PC-9 (cell line): ENCODE data around the gene CFAP141. TPM values are rescaled to one million over a fixed set of nuclear protein-coding genes. Genes with fewer than 3 reads are reported as not detected.

Source experiments
- BruUV-seq: library from RNA; stranded (reverse); fragments of 400-500 nt; replicated peaks from 2 replicates; lab custom pipeline; 2021; lab: Mats Ljungman, UMichigan
- CTCF ChIA-PET: fragments of 300-600 bp; sonication (Branson Sonifier 250); formaldehyde crosslinking; loops from one replicate; lab custom pipeline; 2022; ENCODE audit warnings: antibody characterized with exemption; lab: Charles Lee
- POLR2A ChIA-PET: fragments of 300-600 bp; sonication (Branson Sonifier 250); formaldehyde crosslinking; loops from one replicate; lab custom pipeline; 2022; ENCODE audit warnings: antibody characterized with exemption; ENCODE audit not compliant: unreplicated experiment; lab: Charles Lee
- DNase-seq, 2 experiments: peaks; one replicate each; pipeline versions ENCODE4 v3.0.0 to v3.0.0-alpha.2; 2015 to 2022; ENCODE audit warnings: mixed read lengths in 1 of 2
- H2AFZ ChIP-seq: fragments of 200-600 bp; sonication (generic); 2 replicates; pipeline ENCODE4 v1.8.1; 2017; ENCODE audit warnings: antibody characterized with exemption
- H3F3A ChIP-seq: fragments of 200-600 bp; sonication (generic); 2 replicates; pipeline ENCODE4 v1.8.1; 2017; ENCODE audit warnings: antibody characterized with exemption, mild to moderate bottlenecking, low read depth; ENCODE audit not compliant: insufficient read depth
- H3K27ac ChIP-seq: fragments of 200-600 bp; sonication (generic); 2 replicates; pipeline ENCODE4 v1.6.1; 2016; ENCODE audit warnings: mixed run types
- H3K27me3 ChIP-seq: fragments of 200-600 bp; sonication (generic); 2 replicates; pipeline ENCODE4 v1.6.1; 2016; ENCODE audit warnings: low read depth, mixed run types; ENCODE audit not compliant: insufficient read depth
- H3K36me3 ChIP-seq: fragments of 200-600 bp; sonication (generic); 2 replicates; pipeline ENCODE4 v1.6.1; 2016; ENCODE audit warnings: low read depth, mixed run types
- H3K4me1 ChIP-seq: fragments of 200-600 bp; sonication (generic); replicated peaks from 2 replicates; pipeline ENCODE4 v1.6.1; 2016; ENCODE audit warnings: mixed run types; ENCODE audit not compliant: insufficient read depth
- H3K4me2 ChIP-seq: fragments of 200-600 bp; sonication (generic); 2 replicates; pipeline ENCODE4 v1.6.1; 2017; ENCODE audit warnings: mixed run types
- H3K4me3 ChIP-seq: fragments of 200-600 bp; sonication (generic); 2 replicates; pipeline ENCODE4 v1.6.1; 2016; ENCODE audit warnings: mixed run types
- H3K79me2 ChIP-seq: fragments of 200-600 bp; sonication (generic); 2 replicates; pipeline ENCODE4 v1.6.1; 2017; ENCODE audit warnings: low read depth, mixed run types
- H3K9me2 ChIP-seq: fragments of 200-600 bp; sonication (generic); 2 replicates; pipeline ENCODE4 v1.8.1; 2017; ENCODE audit warnings: mild to moderate bottlenecking; ENCODE audit not compliant: insufficient read depth
- H3K9me3 ChIP-seq: fragments of 200-600 bp; sonication (generic); 2 replicates; pipeline ENCODE4 v1.8.1; 2016; ENCODE audit warnings: low read depth; ENCODE audit not compliant: insufficient read depth
- H4K20me1 ChIP-seq: fragments of 200-600 bp; sonication (generic); 2 replicates; pipeline ENCODE4 v1.8.1; 2017; ENCODE audit not compliant: insufficient read depth
- EZH2 ChIP-seq: fragments of 200-600 bp; sonication (generic); IDR thresholded peaks from 2 replicates; pipeline ENCODE4 v1.8.0; 2017; ENCODE audit warnings: antibody characterized with exemption, low read depth
- intact Hi-C: fragments of 100-400 bp; cut with micrococcal nuclease; formaldehyde crosslinking; loops from one replicate; pipeline ENCODE4 v1.10.0; 2022; ENCODE audit not compliant: unreplicated experiment
- total RNA-seq: library from RNA; stranded (reverse); gene quantifications from 2 replicates; pipeline ENCODE4 v1.2.3, GENCODE V29; 2021
- TF ChIP-seq, protein P1 (sequence below): fragments of 200-600 bp; sonication (generic); conservative IDR thresholded peaks from 2 replicates; pipeline ENCODE4 v1.6.1; 2017; ENCODE audit warnings: mixed run types, antibody characterized with exemption, mild to moderate bottlenecking, moderate library complexity

The CFAP141 gene
- total RNA-seq, 1 experiment from 2014 or later = not detected

DNA sequence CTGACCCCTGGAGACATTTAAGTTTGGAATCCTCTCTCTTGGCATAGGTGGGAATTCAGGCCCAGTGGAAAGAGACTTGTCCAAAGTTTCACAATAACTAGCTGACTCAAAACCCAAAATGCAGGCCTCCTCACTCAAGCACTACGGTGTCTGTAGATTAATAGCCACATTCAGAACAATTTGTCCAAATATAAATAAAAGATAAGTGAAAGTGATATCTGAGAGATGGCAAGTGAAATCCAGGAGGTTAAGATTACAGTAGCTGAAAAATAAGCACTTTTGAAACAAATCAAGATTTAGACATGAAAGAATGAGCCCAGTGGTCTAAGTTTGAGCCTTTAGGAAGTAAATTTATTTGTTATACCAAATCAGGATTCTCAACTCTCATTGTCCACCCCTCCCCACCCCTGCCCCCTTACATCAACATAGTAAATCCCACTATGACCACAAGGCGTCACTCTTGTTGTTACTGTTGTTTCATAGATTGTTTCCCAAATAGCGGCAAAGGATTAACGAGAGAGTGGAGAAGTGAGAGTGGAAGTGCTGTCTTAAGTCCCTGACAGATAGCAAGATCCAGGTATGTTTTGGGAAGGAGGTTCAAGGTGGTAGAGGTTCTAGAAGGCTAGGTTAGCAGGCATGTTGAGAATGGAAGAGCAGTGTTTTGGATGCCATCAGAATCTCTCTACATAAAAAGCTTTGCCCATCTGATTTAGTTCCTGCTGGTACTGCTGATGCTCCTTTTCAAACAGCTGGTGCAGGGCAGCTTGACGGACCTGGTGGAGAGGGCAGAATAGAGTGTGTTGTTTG is 7.2 kb downstream of the CFAP141 start:
- Histone ChIP-seq H3K4me1 (no peaks in the 10 kb centered on the region), H3K4me3 (no peak overlapping the region), H3K9me3 (no peaks in the 10 kb centered on the region), H3K36me3 (no peaks in the 10 kb centered on the region), H3K27me3 (peaks cover 9% of the 10 kb centered on the region), H2AFZ (no peak overlapping the region), H3K27ac (no peak overlapping the region), H3F3A (peaks cover 5% of the 10 kb centered on the region; the same call in 1 of the 2 replicates), H3K79me2 (no peaks in the 10 kb centered on the region), H3K9me2 (no peaks in the 10 kb centered on the region), H4K20me1 (no peaks in the 10 kb centered on the region), H3K4me2 (peak overlapping the region; percentile 21; the same call in 1 of the 2 replicates)
- ChIA-PET CTCF (interaction anchor here (1.1 to 1.3 kb wide), 2 partner anchors 11 to 136 kb away, joined by 4 to 6 read pairs; no protein-coding TSS in a partner anchor), POLR2A (no interaction called here)
- intact Hi-C loops = loop anchor here (5.0 kb wide), 2 partner anchors 138 to 278 kb away; no protein-coding TSS in a partner anchor
- TF ChIP-seq, protein P1, sequence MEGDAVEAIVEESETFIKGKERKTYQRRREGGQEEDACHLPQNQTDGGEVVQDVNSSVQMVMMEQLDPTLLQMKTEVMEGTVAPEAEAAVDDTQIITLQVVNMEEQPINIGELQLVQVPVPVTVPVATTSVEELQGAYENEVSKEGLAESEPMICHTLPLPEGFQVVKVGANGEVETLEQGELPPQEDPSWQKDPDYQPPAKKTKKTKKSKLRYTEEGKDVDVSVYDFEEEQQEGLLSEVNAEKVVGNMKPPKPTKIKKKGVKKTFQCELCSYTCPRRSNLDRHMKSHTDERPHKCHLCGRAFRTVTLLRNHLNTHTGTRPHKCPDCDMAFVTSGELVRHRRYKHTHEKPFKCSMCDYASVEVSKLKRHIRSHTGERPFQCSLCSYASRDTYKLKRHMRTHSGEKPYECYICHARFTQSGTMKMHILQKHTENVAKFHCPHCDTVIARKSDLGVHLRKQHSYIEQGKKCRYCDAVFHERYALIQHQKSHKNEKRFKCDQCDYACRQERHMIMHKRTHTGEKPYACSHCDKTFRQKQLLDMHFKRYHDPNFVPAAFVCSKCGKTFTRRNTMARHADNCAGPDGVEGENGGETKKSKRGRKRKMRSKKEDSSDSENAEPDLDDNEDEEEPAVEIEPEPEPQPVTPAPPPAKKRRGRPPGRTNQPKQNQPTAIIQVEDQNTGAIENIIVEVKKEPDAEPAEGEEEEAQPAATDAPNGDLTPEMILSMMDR = peak; percentile 74
- TF ChIP-seq EZH2 = no peak
- no peak for DNase-seq
- BruUV-seq = no TSS peak

DNA sequence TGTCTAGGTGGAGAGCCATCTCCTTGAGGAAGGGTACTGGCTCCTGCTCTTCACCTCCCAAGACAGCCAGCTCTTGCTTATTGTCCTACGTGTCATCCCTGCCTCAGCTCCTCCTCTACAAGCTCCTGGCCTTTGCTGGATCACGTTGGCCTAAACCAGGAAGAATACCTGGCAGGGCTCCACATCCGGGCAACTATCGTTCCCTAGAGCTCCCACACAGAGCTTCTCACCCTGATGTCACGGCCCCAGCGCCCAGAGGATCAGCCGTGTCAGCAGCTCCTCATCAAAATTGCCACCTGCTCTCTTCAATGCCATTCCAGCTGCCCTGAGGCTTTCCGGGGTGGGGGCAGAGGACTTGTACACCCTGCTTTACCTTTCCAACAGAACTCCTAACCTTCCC is 12.3 kb downstream of the CFAP141 start:
- Histone ChIP-seq H2AFZ (0 out of 2 replicates have a peak overlapping the region, but pooled peaks have one; percentile 27), H3K9me3 (no peaks in the 10 kb centered on the region), H3K9me2 (no peaks in the 10 kb centered on the region), H3K27me3 (peaks cover 44% of the 10 kb centered on the region), H3K79me2 (no peaks in the 10 kb centered on the region), H4K20me1 (no peaks in the 10 kb centered on the region), H3K4me3 (no peak overlapping the region), H3K27ac (no peak overlapping the region), H3F3A (no peaks in the 10 kb centered on the region), H3K4me2 (0 out of 2 replicates have a peak overlapping the region, but pooled peaks have one; percentile 7), H3K4me1 (no peaks in the 10 kb centered on the region), H3K36me3 (no peaks in the 10 kb centered on the region)
- intact Hi-C loops = no loop called here
- TF ChIP-seq EZH2 = no peak
- TF ChIP-seq, protein P1 = no peak
- POLR2A ChIA-PET = no interaction called here
- BruUV-seq = no TSS peak
- CTCF ChIA-PET = no interaction called here
- peak in 1 of 2 experiments; percentile 14 for DNase-seq

DNA sequence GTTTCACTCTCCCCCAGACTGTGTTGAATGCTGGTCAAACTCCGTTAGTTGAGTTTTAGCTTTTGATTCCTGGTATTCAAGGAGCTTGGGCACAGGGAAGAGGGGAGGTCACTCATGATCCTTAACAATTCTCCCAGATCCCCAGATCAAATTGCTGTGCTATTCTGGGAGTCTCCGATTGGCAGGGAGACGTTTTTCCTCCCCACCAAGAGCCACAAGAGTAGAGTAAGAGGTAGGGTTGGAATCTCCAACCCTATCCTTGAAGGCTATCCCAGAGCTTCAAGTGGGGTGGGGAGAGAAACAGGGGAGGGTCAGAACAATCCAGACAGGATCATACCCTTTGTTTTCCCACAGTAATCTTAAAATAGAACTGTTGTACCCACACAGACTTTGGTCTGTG is 13.7 kb downstream of the CFAP141 start:
- BruUV-seq = no TSS peak
- Histone ChIP-seq H2AFZ (no peak overlapping the region), H3K4me2 (no peak overlapping the region), H3K27me3 (peaks cover 44% of the 10 kb centered on the region), H3K79me2 (no peaks in the 10 kb centered on the region), H3K4me3 (no peak overlapping the region), H3F3A (no peaks in the 10 kb centered on the region), H3K36me3 (no peaks in the 10 kb centered on the region), H3K27ac (no peak overlapping the region), H3K4me1 (no peaks in the 10 kb centered on the region), H3K9me3 (no peaks in the 10 kb centered on the region), H3K9me2 (no peaks in the 10 kb centered on the region), H4K20me1 (no peaks in the 10 kb centered on the region)
- intact Hi-C loops = no loop called here
- DNase-seq = no peak
- POLR2A ChIA-PET = interaction anchor here (0.6 kb wide), 1 partner anchor 354 kb away, joined by 4 read pairs; no protein-coding TSS in a partner anchor
- TF ChIP-seq, protein P1 = no peak
- TF ChIP-seq EZH2 = no peak
- CTCF ChIA-PET = no interaction called here
